Left forelimb (tissue), 1 donor: ENCODE measurements around the gene PNKP.

ENCODE experiments used
- DNase-seq: peaks from one replicate; pipeline ENCODE4 v3.0.0-alpha.2; 2018; ENCODE audit warnings: low spot score

PNKP gene

DNA sequence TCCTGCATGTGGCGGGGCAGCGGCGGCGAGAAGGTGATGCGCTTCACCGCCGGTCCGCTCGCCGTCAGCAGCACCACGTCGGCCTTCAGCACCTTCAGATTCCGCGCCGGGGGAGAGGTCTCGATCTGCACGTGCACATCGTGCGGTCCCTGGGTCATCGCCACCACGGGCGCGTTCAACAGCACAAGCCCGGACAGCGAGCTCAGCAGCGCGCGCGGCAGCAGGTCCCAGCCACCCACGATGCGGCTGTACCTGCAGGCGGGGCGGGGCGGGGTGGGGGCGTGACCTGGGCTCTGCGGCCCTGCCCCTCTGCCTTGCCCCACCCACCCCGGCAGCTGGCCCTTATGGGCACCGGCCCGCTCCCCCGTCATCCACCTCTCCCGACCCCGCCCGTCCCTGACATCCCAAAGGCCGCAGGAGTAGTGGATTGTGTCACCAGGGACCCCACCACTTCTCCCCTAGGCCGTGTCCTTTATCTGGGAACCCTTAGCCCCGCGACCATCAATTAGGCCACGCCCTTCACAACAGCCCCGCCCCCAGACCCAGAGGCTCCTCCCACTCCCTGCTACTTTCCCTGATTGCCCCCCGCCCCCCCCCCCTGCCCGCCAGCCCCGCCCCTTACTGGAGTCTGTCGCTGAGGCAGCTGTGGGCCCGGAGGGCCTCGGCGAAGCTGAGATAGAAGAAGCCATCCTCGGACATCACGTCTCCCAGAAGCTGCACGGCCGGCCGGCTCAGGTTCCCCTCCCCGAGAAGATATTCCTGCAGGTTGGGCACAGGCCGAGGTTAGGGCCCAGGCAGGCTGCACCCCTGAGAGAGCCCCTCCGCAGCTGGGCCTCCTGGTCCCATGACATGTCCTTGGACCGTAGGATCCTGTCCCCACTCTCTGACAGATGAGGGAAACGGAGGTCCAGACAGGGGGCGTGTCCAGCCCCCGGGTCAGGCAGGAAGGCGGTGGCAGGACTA is 23.3 kb upstream of the PNKP start:
- DNase-seq: no peak

DNA sequence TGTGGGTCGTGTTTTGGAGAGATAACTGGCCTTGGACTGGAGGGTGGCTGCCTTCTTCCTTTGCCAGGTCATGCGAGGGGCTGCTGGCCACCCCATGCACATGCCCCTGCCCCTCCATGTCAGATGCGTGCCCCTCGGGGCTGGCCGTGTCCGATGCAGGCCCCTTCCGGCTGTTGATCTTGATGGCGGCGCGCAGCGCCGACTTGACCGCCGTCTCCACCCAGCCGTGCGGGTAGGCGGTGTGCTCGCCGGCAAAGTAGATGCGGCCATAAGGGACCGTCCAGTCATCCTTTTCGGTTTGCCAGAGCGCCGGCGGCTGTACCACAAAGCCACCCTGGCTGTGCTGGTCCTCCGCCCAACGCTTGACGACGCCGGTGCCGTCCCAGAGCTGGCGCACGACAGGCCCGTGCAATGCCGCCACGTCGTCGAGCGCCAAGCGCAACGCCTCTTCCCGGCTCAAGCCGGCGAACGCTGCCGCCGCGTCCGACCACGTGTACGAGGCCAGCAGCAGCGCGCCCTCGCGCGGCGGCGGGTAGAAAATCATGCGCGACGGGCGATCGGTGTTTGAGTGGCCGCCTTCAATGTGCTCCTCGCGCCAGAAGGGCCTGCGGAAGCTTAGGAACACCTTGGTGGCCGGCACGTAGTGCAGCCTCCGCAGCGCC is 22.4 kb upstream of the PNKP start:
- peak; percentile 83 for DNase-seq

- DNase-seq: no peak
Observed at GRCh38 chr19:49889038-49889686, 21.8 kb upstream of the PNKP start.

- DNase-seq: no peak
Observed at GRCh38 chr19:49888510-49888824, 21.1 kb upstream of the PNKP start.

DNA sequence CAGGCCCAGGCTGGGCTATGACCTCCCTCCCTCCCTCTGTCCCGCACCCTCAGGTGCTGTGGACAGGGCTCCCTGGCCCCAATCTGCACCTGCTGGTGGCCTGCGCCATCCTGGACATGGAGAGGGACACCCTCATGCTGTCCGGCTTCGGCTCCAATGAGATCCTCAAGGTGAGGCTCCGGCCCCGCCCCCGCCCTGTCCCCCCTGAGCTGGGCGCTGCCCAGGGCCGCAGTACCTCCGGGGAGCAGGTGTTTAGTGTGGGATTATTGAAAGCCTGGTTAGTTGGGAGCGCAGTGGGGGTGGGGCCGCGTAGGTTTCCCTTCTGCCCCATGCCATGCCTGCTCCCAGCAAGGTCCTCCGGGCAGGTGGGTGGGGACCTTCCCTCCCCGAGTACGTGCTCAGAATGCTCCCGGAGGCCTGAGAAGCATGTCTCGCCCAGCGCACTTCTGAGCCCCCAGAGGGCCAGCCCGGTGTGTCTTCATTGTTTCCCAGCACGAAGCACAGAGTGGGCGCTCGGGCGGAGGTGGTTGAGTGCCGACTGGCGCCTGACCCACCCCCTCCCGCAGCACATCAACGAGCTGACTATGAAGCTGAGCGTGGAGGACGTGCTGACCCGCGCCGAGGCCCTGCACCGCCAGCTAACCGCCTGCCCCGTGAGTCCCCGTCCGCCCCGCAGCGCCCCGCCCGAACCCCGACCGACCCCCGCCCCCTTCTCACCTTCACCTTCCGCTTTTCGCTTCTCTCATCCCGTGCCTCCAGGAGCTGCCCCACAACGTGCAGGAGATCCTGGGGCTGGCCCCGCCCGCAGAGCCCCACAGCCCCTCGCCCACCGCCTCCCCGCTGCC is 20.5 kb upstream of the PNKP start:
- DNase-seq: no peak

DNA sequence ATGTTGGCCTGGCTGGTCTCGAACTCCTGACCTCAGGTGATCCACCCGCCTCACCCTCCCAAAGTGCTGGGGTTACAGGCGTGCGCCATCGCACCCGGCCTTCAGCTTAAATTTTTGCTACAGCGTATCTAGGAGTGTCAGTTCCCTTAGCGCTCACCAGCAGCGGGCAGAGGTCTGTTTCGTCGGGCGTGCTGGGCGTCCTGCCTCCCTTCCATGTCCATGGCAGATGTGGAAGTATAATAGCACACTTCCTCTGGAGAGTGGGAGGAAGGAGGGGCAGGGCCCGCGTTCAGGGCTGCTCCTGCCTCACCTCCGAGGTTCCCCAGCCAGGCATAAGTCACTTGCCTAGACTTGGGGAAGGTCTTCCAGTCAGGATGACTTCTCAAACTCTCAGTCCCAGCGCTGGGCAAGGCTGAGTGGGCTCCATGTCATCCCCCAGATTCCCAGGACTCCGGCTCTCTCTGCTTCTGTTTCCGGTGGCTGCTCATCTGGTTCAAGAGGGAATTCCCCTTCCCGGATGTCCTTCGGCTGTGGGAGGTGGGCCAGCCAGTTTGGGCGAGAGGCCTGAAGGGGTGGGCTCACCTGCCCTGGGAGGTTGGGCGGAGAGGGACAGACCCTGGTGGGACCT is 19.8 kb upstream of the PNKP start:
- DNase-seq: no peak

DNA sequence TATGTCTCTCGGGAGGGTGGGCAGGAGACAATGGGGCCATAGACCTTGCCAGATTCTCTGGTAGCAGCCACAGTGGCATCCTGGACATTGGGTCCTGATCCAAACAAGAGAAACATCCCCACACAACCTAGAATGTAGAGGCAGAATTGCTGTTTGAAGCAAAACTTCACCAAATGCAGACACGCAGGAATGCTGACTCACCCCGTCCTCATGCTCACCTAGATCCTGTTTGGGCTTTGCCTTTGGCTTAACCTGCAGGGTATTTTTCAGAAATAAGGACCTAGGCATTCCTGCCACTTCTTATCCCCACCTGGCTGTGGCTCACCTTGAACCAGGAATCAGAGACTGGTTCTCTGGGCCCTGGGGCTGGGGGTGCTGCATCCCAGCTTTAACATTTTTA is 17.4 kb upstream of the PNKP start:
- no peak for DNase-seq

- no peak for DNase-seq
Observed at GRCh38 chr19:49884109-49884508, 16.7 kb upstream of the PNKP start.

- no peak for DNase-seq
Observed at GRCh38 chr19:49883094-49883493, 15.7 kb upstream of the PNKP start.

DNA sequence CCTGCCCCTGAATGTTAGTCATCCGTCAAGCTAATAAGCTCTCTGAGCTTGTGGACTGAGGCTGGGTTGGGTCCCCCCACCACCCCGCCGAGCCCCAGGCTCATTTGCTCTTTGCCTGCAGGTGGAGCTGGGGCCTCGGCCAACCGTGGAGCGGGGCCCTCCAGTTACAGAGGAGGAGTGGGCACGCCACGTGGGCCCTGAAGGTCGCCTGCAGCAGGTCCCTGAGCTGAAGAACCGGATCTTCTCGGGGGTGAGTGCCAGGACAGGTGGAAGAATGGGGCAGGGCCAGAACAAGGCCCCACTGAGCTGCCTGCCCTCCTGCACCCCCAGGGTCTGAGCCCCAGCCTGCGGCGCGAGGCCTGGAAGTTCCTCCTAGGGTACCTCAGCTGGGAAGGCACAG is 15.3 kb upstream of the PNKP start:
- DNase-seq: no peak

DNA sequence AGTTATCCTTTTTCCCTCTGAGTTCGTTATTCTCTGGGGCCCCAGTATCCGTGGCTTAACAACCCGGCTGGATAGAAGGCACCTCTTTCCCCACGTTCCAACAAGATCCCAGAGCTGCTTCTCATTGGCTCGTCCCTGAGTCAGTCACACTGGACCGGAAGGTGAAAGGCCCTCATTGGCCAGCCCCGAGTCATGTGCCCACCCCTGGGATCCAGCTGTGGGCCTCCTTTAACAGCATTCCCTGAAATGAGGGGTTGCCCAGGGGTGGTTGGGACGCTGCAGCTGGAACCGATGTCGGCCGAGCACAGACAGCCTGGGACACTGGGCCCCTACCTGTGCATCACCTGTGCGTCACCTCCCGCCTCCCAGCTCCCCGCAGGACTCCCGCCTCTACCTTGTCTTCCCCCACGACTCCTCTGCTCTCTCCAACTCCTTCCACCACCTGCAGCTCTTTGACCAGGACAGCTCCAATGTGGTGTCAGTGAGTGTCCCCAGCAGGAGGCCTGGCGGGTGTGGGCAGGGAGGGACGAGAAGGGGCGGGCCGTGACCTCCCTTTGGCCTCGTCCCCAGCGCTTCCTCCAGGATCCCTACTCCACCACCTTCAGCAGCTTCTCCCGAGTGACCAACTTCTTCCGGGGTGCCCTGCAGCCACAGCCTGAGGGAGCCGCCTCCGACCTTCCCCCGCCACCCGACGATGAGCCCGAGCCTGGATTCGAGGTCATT is 14.5 kb upstream of the PNKP start:
- no peak for DNase-seq

- no peak for DNase-seq
Observed at GRCh38 chr19:49881186-49881585, 13.8 kb upstream of the PNKP start.

DNA sequence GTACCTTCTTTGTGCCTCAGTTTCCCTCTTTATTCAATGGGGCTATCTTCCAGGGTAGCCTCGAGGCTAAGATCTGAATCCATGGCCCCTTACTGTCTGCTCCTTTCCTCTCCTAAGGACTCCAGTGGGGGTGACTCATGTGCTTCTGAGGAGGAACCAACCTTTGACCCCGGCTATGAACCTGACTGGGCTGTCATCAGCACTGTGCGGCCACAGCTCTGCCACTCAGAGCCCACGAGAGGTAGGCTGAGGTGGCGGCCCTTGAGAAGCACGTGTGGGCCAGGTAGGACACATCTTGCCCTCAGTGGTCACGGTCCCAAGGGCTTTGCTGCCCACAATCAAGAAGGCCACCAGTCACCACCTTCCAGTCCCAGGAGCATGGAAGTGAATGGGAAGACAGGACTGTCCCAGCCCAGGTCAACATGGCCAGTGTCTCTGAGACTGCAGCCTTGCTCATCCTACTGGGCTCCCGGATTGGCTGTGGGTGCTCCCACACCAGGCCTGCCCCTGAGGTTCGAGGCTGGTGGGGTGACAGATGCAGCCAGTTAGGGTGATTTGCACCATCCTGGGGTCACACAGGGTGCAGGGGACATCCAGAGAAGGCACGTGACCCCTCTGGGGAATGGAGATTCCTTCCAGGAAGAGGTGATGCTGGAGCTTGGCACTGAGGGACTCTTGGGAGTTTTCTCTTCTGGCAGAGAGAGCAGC is 12.9 kb upstream of the PNKP start:
- no peak for DNase-seq

DNA sequence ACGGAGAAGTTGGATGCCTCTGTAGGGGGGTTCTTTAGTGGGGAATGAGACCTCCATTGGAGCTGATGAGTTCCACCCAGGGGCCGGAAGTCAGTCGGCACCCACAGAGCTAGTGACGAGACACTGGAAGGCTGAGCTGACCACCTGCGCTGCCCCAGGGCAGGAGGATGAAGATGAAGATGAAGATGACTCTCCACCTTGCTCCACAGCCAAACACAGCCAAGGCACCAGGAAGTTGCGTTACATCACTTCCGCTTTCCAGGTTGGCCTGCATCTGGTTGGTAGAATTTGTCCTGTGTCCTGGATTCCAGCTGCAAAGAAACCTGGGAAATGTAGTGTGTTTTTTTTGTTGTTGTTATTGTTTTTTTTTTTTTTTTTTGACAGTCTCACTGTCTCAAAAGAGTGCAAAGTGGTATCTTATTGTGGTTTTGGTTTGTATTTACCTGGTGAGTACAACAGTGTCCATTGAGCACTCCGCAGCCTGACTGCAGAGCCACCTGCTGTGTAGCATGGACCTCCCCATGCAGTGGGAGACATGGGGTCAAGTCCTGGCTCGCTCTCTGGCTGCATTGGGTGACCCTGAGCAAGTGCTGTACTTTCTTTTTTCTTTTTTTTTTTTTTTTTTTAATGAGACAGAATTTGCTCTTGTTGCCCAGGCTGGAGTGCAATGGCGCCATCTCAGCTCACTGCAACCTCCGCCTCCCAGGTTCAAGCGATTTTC is 12.0 kb upstream of the PNKP start:
- no peak for DNase-seq

GRCh38 chr19:49878744-49879070 is 11.3 kb upstream of the PNKP start:
- no peak for DNase-seq

- DNase-seq: peak; percentile 99
Observed at GRCh38 chr19:49877879-49878743, 10.7 kb upstream of the PNKP start.

DNA sequence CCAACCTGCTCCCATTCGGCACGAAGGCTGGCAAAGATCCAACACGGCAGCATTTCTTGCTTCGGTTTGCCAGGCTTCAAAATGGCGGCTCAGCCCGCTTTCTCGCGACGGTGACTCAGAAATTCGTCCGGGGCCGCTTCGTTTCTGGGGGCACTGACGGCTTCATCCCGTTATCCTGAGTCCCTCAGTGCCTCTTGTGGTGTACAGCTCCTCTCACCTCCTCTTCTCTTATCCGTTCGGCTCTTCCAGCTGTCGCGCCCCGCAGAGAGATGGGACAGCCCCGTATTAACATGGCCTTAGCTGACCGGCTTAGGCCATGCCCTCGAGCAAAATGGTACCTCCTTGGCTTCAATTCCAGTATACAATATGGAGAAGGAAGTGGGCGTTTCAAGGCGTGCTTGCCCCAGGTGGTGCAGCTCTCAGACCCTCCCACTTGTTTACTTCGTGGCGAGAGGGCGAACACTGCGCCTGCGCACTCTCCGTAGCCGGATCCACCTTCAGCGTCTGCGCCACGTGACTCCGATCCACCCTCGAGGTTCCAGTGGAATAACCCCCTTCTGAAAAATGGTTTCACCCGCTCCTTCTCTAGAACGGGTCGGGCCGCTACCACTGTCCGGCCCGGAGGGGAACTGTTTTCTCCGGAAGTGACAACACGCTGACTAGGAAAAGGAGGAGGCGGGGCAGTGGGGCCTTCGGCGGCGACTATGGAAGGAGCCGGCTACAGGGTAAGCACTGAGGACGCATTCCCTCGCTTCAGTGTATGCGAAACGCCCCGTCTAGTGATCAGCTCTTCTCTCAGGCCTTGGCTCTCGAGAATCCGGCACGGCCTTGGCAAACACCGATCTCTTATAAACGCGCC is 9.9 kb upstream of the PNKP start, which contains the start of the genes AKT1S1 and TBC1D17:
Gene AKT1S1, minus strand, starts transcription at position 336 of the 859 bp plus-strand sequence. CDS start 4,060 bp downstream, outside the sequence.
Gene TBC1D17, plus strand, starts transcription at position 683 of the 859 bp plus-strand sequence. Its CDS starts 22 bp downstream, at position 705.
- DNase-seq: peak; percentile 97
